Endodermal cell (in vitro differentiated cells): Measurements from ENCODE around the gene PCDHGC4. TPM values are rescaled to one million over a fixed set of nuclear protein-coding genes. Genes with fewer than 3 reads are reported as not detected.

Experiments
- DNase-seq: peaks from one replicate; pipeline ENCODE4 v3.0.0-alpha.2; 2017
- H3K27ac ChIP-seq: 2 replicates; pipeline ENCODE4 v1.5.1; 2013; ENCODE audit warnings: mild to moderate bottlenecking, low read depth, low read length, moderate library complexity
- H3K27me3 ChIP-seq: 2 replicates; pipeline ENCODE4 v1.6.1; 2013; ENCODE audit warnings: mild to moderate bottlenecking, low read length, moderate library complexity; ENCODE audit not compliant: insufficient read depth, control insufficient read depth, poor library complexity, severe bottlenecking
- H3K36me3 ChIP-seq: 2 replicates; pipeline ENCODE4 v1.7.0; 2013; ENCODE audit warnings: mild to moderate bottlenecking, low read length, moderate library complexity; ENCODE audit not compliant: control insufficient read depth, insufficient read depth
- H3K4me1 ChIP-seq: one replicate; pipeline ENCODE4 v1.7.0; 2013; ENCODE audit warnings: low read length; ENCODE audit not compliant: control insufficient read depth, insufficient read depth
- H3K4me3 ChIP-seq: 2 replicates; pipeline ENCODE4 v1.5.1; 2013; ENCODE audit warnings: mild to moderate bottlenecking, low read length, moderate library complexity
- H3K9ac ChIP-seq: 2 replicates; pipeline ENCODE4 v1.6.1; 2013; ENCODE audit warnings: mild to moderate bottlenecking, low read length, moderate library complexity; ENCODE audit not compliant: poor library complexity, severe bottlenecking; ENCODE audit errors: extremely low read depth
- H3K9me3 ChIP-seq: 2 replicates; pipeline ENCODE4 v1.6.1; 2013; ENCODE audit warnings: mild to moderate bottlenecking, low read length, moderate library complexity; ENCODE audit not compliant: control insufficient read depth
- H3K27ac Mint-ChIP-seq: 2 replicates; pipeline ENCODE4 v1.8.0; 2020; ENCODE audit warnings: mixed read lengths
- H3K27me3 Mint-ChIP-seq: 2 replicates; pipeline ENCODE4 v1.8.0; 2021; ENCODE audit warnings: mild to moderate bottlenecking, mixed read lengths; ENCODE audit not compliant: insufficient read depth
- H3K36me3 Mint-ChIP-seq: 2 replicates; pipeline ENCODE4 v1.8.0; 2020; ENCODE audit warnings: low read depth, mixed read lengths
- H3K4me1 Mint-ChIP-seq: 2 replicates; pipeline ENCODE4 v1.8.0; 2020; ENCODE audit warnings: mixed read lengths
- H3K4me3 Mint-ChIP-seq: 2 replicates; pipeline ENCODE4 v1.8.0; 2020; ENCODE audit warnings: mild to moderate bottlenecking, moderate library complexity, mixed read lengths
- H3K9me3 Mint-ChIP-seq: 2 replicates; pipeline ENCODE4 v1.8.0; 2020; ENCODE audit warnings: mild to moderate bottlenecking, mixed read lengths
- CTCF ChIP-seq: fragments of 200-600 bp; sonication (generic); conservative IDR thresholded peaks from 2 replicates; pipeline ENCODE4 v1.5.0; 2021; ENCODE audit warnings: antibody characterized with exemption, mild to moderate bottlenecking
- WGBS, 2 experiments: methylation state at CpG; one replicate each; pipeline versions ENCODE4 v1.1.5 to v1.1.7; 2013; ENCODE audit warnings: missing lambda C conversion rate in 2 of 2, mixed read lengths in 1 of 2; ENCODE audit not compliant: insufficient coverage in 1 of 2, insufficient read length in 1 of 2; 5-methylcytosine and 5-hydroxymethylcytosine counted together
- long read RNA-seq, 4 experiments: library from polyadenylated mRNA in 2 of 4; library from RNA in 1 of 4; library from capped mRNA in 1 of 4; stranded (forward) in 3 of 4; unstranded in 1 of 4; transcript quantifications; one replicate each; pipeline ENCODE4 v2.0.0, GENCODE V29; 2020 to 2021; ENCODE audit warnings: inconsistent platforms in 1 of 4
- polyA plus RNA-seq, 2 experiments: library from polyadenylated mRNA; stranded (reverse); fragments of 50-300 nt; gene quantifications; one replicate each; pipeline ENCODE4 v1.2.3, GENCODE V29; 2013
- total RNA-seq, 2 donors: library from RNA; stranded (reverse); fragmentation: NEBNext Ultra II Directional in 1 of 2; extraction: Animal tissue kit (Norgen Biotek cat#: 25700) in 1 of 2; gene quantifications; 2 replicates in 1 of 2; 3 replicates in 1 of 2; pipeline ENCODE4 v1.2.1, GENCODE V29; 2021

Gene PCDHGC4
- total RNA-seq: 1 to 10 TPM; 2.6 to 3.0 TPM
- 22.9 TPM for polyA plus RNA-seq (2013, experiment 1 of 2)
- polyA plus RNA-seq (2013, experiment 2 of 2): 22.7 TPM
- long read RNA-seq, experiment 1: 0 reads
- long read RNA-seq, experiment 2, full-length matches to known transcripts: 3 of 3 reads
- long read RNA-seq, experiment 2, partial matches to known transcripts: 0 of 3 reads
- long read RNA-seq, experiment 2, other reads (novel, unspliced or antisense): 0 of 3 reads
- long read RNA-seq, experiment 3: 0 reads
- long read RNA-seq, experiment 4: 0 reads

DNA sequence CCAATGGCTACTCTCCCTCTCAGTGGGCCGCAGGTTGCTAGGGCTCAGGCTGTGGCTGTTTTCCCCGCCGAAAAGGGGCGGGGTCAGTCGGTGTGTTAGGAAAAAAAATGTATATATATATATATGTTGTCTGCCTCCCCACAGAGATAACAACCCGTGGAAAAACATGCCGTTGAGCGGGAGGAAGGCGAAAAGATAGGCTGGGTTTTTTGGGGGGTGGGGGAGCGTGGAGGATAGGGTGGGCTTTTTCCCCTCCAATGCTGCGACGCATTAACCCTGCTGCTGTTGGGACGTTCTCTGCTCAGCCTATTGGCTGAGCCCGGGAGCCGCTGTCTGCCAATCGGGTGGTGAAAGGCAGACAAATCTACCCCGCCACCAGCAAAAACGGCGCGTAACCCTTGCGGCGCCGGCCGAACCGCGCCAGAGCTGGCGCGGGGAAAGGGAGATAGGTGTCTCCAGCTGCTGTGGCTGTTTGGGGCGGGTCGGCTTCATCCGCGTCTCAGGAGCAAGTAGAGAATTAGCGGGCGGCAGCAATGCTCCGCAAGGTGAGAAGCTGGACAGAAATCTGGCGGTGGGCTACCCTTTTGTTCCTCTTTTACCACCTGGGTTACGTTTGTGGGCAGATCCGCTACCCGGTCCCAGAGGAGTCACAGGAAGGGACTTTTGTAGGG, at the start of gene PCDHGC4:
TSS of gene PCDHGC4 (plus strand) at position 390 of the 671 bp plus-strand sequence. CDS start at position 534, 144 bp downstream.
- peak within 1 kb of the TSS; percentile 68 for H3K4me3 Mint-ChIP-seq
- 1 to 9% methylated on average over 18 to 35 of the region's 39 CpGs for WGBS, 2 experiments
- TF ChIP-seq CTCF: no peak
- H3K27me3 Mint-ChIP-seq: peaks cover 48% of the 10 kb centered on the region
- peaks cover 31% of the 10 kb centered on the region for H3K4me1 Mint-ChIP-seq
- peaks cover 12% of the 10 kb centered on the region for H3K4me1 ChIP-seq
- DNase-seq: peak; percentile 94
- no peaks in the 10 kb centered on the region for H3K9me3 Mint-ChIP-seq
- peaks cover 11% of the 10 kb centered on the region for H3K36me3 Mint-ChIP-seq
- peak within 1 kb of the TSS; percentile 81 for H3K4me3 ChIP-seq
- peak within 1 kb of the TSS; percentile 52 for H3K27ac Mint-ChIP-seq
- no peaks in the 10 kb centered on the region for H3K9me3 ChIP-seq
- peaks cover 14% of the 10 kb centered on the region for H3K27me3 ChIP-seq
- H3K27ac ChIP-seq: peak within 1 kb of the TSS; percentile 5
- peak within 1 kb of the TSS; percentile 21 for H3K9ac ChIP-seq
- H3K36me3 ChIP-seq: no peaks in the 10 kb centered on the region

GRCh38 chr5:141437221-141437620, 47.6 kb upstream of the PCDHGC4 start:
- Mint-ChIP-seq H3K9me3 (peaks cover 24% of the 10 kb centered on the region), H3K27ac (no peak overlapping the region), H3K4me1 (no peaks in the 10 kb centered on the region), H3K4me3 (no peak overlapping the region), H3K27me3 (no peaks in the 10 kb centered on the region), H3K36me3 (peaks cover 30% of the 10 kb centered on the region)
- WGBS, 2 experiments: 80 to 100% methylated on average over 1 of the region's 2 CpGs
- H3K27me3 ChIP-seq: no peaks in the 10 kb centered on the region
- no peaks in the 10 kb centered on the region for H3K36me3 ChIP-seq
- H3K9me3 ChIP-seq: peaks cover 20% of the 10 kb centered on the region
- H3K9ac ChIP-seq: no peak overlapping the region
- no peak for TF ChIP-seq CTCF
- no peak overlapping the region for H3K4me3 ChIP-seq
- no peaks in the 10 kb centered on the region for H3K4me1 ChIP-seq
- DNase-seq: no peak
- no peak overlapping the region for H3K27ac ChIP-seq

GRCh38 chr5:141439411-141440141, 45.3 kb upstream of the PCDHGC4 start:
- H3K4me3 Mint-ChIP-seq: no peak overlapping the region
- DNase-seq: no peak
- no peak overlapping the region for H3K27ac Mint-ChIP-seq
- H3K27me3 Mint-ChIP-seq: no peaks in the 10 kb centered on the region
- peaks cover 16% of the 10 kb centered on the region for H3K36me3 Mint-ChIP-seq
- 90 to 92% methylated on average over 8 to 10 of the region's 10 CpGs for WGBS, 2 experiments
- H3K4me1 Mint-ChIP-seq: no peaks in the 10 kb centered on the region
- Histone ChIP-seq H3K4me3 (no peak overlapping the region), H3K27me3 (no peaks in the 10 kb centered on the region), H3K36me3 (no peaks in the 10 kb centered on the region), H3K4me1 (no peaks in the 10 kb centered on the region), H3K9me3 (peaks cover 9% of the 10 kb centered on the region), H3K27ac (no peak overlapping the region), H3K9ac (no peak overlapping the region)
- no peak for TF ChIP-seq CTCF
- H3K9me3 Mint-ChIP-seq: peaks cover 5% of the 10 kb centered on the region
